HG03280 (cell line): Measurements from ENCODE around the gene KCNB1.

Experiments used
- ATAC-seq: cut with Tn5 transposase; IDR thresholded peaks from one replicate; pipeline ENCODE4 v1.9.1; 2021; ENCODE audit warnings: mild to moderate bottlenecking, moderate library complexity; ENCODE audit not compliant: unreplicated experiment

The KCNB1 gene

DNA sequence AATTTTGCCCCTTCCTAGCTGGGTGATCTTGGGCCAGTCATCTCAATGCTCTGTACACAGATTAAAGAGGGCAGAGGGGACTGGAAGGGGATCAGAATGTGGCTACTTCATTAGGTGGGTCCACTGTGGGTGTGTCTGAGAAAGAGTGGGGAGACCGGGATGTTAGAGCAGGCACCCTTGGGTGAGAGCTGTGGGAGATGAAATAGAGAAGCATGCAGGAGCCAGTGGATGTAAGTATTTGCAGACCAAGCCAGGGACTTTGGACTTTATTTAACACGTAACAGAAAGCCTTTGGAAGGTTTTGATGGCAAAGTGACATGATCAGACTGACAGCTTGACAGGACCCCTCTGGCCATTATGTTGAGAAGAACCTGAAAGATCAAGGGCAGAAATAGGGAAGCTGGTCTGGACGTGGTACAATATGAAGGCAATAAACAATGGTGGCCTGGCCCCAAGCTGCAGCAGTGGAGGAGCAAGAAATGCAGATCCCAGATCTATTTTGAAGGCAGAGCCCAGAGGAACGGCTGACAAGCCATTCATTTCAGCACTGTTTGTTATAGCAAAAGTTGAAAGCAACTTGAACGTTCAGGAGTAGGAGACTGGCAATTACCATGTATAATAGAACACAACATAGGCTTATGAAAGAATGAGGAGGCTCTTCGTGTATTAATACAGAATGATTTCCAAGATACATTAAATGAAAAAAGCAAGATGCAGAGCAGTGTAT lies 122.1 kb downstream of the KCNB1 start:
- ATAC-seq: no peak

DNA sequence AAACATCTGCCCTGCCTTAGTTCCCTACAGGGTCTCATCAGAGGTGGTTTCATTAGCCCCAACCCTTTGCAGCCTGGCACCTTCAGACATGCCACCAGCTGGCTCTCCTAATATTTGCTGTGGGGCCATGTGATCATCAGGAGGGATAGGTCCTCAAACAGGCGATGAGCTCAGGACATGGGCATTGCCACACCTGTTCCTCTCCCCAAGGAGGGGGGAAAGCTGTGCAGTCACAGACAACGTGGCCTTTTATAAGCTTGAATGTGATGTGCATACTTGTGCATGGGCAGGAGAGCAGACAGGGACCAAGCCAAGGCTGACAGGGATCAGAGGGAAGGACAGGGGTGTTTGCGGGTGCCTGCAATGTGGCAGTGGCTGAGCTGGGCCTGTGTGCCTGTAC lies 125.8 kb downstream of the KCNB1 start:
- ATAC-seq: no peak

GRCh38 chr20:49354673-49355072 lies 127.8 kb downstream of the KCNB1 start:
- no peak for ATAC-seq

DNA sequence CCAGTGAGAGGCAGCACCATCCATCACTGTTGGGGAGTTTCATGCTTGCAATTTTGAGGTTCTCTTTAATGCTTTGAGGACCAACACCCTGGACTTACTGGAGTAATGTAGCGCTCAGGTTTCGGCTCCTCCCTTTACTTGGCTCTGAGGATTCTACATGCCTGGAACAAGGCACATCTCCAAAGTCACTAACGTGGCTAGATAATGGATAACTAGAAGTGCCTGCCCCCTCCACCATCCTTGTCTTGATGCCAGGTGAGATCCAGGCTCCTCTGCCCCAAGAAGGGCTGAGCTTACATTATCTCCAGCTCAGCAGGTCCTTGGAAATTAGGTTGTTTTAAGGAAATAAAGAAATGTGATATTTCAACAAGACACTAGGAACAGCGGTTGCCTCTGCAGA lies 129.1 kb downstream of the KCNB1 start:
- ATAC-seq: no peak

DNA sequence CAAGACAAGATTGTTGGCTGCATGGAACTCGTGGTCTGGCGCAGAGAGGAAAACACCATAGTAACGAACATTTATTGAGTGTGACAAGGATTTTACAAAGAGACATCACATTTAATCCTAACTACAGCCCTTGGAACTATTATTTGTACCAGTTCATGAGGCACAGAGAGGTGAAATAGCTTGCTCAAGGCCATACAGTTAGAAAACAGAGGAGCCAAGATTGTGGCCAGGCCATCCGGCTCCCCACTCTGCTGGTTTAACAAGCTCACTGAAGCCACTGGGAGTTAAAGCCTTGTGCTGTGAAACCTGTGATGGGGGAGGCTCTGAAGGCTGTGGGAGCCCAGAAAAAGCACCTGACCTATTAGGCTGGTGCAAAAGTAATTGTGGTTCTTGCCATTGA lies 129.7 kb downstream of the KCNB1 start:
- no peak for ATAC-seq

DNA sequence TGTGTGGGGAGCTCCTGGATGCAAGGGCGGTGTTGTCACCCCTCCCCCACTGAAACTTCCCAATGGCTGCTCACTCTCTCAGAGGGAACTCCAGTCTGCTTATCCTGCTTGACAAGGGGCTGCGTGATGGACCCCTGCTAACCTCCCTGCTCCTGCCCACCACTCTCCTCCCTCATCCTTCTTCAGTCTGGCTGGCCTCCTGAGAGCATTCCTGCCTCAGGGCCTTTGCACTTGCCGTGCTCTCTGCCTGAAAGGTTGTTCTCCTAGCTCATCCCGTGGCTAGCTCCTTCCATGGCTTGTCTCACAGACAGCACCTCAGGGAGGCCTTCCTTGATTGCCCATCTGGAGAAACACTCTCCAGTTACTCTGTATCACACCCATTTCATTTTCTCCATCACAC lies 130.7 kb downstream of the KCNB1 start:
- ATAC-seq: no peak

- ATAC-seq: no peak
These were observed 132.7 kb downstream of the KCNB1 start for GRCh38 chr20:49349694-49350252.

DNA sequence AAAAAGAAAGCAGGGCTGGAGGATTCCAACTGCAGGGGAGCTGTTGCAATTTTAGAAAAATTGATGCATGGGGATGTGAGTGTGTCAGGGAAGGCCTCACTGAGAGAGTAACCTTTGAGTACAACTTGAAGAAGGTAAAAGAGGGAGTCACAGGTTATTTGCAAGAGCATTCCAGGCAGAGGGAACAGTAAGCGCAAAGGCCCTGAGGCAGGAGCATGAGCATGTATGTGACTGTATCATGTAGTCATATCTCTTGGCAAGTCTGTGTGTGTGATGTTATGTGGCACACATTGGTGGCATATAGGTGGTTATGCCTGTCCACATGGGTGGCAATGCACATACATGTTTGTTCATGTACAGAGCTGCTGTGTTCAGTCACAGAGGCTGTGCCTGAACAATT lies 133.4 kb downstream of the KCNB1 start:
- no peak for ATAC-seq

GRCh38 chr20:49348563-49348962 lies 133.9 kb downstream of the KCNB1 start:
- no peak for ATAC-seq

- no peak for ATAC-seq
These were observed 135.3 kb downstream of the KCNB1 start for GRCh38 chr20:49347156-49347555.

DNA sequence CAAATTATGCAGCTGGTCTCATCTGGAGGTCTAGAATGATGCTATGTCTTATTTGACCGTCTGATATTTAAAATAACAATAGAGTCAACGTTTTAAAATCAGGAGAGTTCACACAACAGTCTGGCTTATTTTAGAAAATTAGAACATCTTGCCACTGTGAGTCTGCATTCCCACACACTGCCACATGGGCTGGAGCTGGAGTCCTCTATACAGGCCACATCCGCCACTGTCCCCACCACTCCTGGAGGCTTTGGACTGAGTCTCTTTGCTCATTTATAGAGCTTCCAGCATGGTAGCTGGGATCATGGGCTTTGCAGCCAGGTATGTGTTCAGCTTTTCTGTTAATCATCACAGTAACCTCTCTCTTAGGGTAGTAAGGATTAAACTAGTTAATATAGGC lies 135.8 kb downstream of the KCNB1 start:
- no peak for ATAC-seq

GRCh38 chr20:49345524-49345923 lies 136.9 kb downstream of the KCNB1 start:
- ATAC-seq: no peak

GRCh38 chr20:49344975-49345374 lies 137.5 kb downstream of the KCNB1 start:
- ATAC-seq: no peak

- ATAC-seq: no peak
These were observed 138.3 kb downstream of the KCNB1 start for GRCh38 chr20:49344140-49344539.

GRCh38 chr20:49343246-49343645 lies 139.2 kb downstream of the KCNB1 start:
- ATAC-seq: no peak

DNA sequence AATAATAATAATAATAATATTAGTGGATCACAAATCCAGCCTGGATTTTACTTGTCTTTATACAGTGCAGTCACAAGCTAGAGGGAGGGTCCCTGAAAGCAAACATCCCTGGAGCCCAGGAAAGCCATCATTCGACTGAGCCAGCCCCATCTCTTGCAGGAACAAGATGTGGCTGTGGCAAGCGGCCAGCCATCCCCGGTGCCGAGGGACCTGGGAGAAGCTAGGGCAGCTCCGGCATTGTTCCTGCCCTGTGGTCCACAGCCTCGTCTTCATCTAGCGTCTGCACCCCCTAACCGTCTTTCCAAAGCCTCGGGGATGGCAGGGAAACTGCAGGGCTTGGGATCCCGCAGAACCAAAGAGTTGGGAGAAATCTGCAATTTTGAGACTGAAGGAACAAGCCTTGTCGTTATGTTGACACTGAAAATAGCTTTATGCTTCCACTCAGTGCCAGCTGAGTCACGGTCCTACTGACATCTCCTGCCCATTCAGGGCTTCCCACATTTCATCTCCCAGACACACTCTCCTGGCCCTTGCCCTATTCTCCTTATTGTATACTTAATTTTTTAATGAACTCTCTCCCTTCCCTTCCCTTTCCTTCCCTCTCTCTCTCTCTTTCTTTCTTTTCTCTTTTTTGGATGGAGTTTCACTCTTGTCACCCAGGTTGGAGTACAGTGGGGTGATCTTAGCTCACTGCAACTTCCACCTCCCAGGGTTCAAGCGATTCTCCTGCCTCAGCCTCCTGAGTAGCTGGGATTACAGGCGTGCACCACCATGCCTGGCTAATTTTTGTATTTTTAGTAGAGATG lies 142.1 kb downstream of the KCNB1 start:
- no peak for ATAC-seq

GRCh38 chr20:49339123-49339522 lies 143.3 kb downstream of the KCNB1 start:
- no peak for ATAC-seq

DNA sequence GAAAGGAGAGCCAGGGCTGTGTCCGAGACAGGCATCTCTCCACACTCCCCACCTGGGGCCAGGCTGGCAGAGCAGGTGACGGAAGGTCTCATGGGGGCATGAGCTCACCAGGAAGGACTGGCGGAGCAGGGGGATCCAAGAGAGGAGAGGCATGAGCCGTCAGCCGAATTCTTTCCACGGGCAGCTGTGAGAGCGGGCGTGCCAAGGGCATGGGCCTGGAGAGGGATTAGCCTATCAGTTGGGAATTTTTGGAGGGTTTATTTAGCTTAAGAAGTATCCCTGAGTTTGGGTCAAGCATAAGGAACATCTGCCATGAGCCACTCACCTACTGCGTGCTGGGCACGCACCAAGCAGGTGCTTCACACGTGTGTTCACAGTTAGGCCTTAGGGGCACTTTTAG lies 144.4 kb downstream of the KCNB1 start:
- ATAC-seq: no peak

GRCh38 chr20:49337357-49337756 lies 145.1 kb downstream of the KCNB1 start:
- no peak for ATAC-seq

DNA sequence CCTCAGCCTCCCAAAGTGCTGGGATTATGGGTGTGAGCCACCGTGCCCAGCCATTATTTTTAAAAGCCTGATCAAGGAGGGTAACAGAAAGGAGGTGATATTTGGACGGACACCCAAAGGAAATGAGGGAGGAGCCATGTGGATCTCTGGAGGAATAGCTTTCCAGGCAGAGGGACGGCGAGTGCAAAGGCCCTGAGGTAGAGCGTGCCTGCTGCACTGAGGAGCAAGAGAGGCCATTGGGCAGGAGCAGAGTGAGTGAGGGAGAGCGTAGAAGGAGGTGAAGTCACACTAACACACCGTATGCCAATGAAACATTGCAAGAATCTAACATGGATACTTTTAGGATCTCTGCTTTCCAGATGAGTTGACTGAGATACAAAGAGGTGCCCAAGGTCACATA lies 145.7 kb downstream of the KCNB1 start:
- ATAC-seq: no peak

- no peak for ATAC-seq
These were observed 147.0 kb downstream of the KCNB1 start for GRCh38 chr20:49335476-49335875.
